Liver (tissue), 9 donors: Measurements from ENCODE around the gene ZFP62. TPM values are rescaled to one million over a fixed set of nuclear protein-coding genes. Genes with fewer than 3 reads are reported as not detected.

Source experiments
- DNase-seq: peaks from one replicate; pipeline ENCODE4 v3.0.0-alpha.2; 2017; ENCODE audit warnings: low spot score
- H3K27ac ChIP-seq, 2 donors: one replicate each; pipeline ENCODE4 v1.7.0; 2013; ENCODE audit warnings: inconsistent platforms in 2 of 2, low read length in 2 of 2, control low read depth in 1 of 2, low read depth in 1 of 2, mild to moderate bottlenecking in 1 of 2
- H3K27me3 ChIP-seq, 4 donors: one replicate each; pipeline versions ENCODE4 v1.6.1 to v1.7.0; 2013; ENCODE audit warnings: low read length in 3 of 4, inconsistent platforms in 1 of 4, mild to moderate bottlenecking in 1 of 4, moderate library complexity in 1 of 4; ENCODE audit not compliant: control insufficient read depth in 4 of 4, insufficient read depth in 4 of 4
- H3K36me3 ChIP-seq, 4 donors: one replicate each; pipeline versions ENCODE4 v1.6.1 to v1.7.0; 2013; ENCODE audit warnings: low read length in 3 of 4, mild to moderate bottlenecking in 3 of 4, low read depth in 1 of 4, moderate library complexity in 1 of 4; ENCODE audit not compliant: control insufficient read depth in 4 of 4, insufficient read depth in 3 of 4
- H3K4me1 ChIP-seq, 4 donors: one replicate each; pipeline versions ENCODE4 v1.6.1 to v1.7.0; 2013; ENCODE audit warnings: low read length in 3 of 4, mild to moderate bottlenecking in 3 of 4, moderate library complexity in 1 of 4; ENCODE audit not compliant: control insufficient read depth in 4 of 4, insufficient read depth in 4 of 4
- H3K4me3 ChIP-seq, 3 donors: one replicate each; pipeline versions ENCODE4 v1.6.1 to v1.7.0; 2013; ENCODE audit warnings: low read length in 3 of 3, control low read depth in 1 of 3, low read depth in 1 of 3, mild to moderate bottlenecking in 1 of 3
- H3K9ac ChIP-seq, 2 donors: one replicate each; pipeline ENCODE4 v1.7.0; 2013; ENCODE audit warnings: low read length in 2 of 2, mild to moderate bottlenecking in 2 of 2, moderate library complexity in 2 of 2, control low read depth in 1 of 2, low read depth in 1 of 2
- H3K9me3 ChIP-seq, 4 donors: one replicate each; pipeline versions ENCODE4 v1.6.1 to v1.7.0; 2013; ENCODE audit warnings: low read length in 3 of 4; ENCODE audit not compliant: control insufficient read depth in 4 of 4
- ATF3 ChIP-seq: IDR thresholded peaks from 2 replicates; pipeline ENCODE4 v1.6.1; 2016; ENCODE audit warnings: antibody characterized with exemption
- CTCF ChIP-seq: fragments of 150-350 bp; IDR thresholded peaks from 2 replicates; pipeline ENCODE4 v1.5.1; 2017; ENCODE audit warnings: improper control_type of control experiment, low read depth, low read length; ENCODE audit not compliant: missing input control
- EGR1 ChIP-seq, 2 donors: IDR thresholded peaks; 2 replicates each; pipeline ENCODE4 v1.6.1; 2016 to 2018; ENCODE audit warnings: antibody characterized with exemption in 2 of 2, low read depth in 2 of 2
- FOXA1 ChIP-seq: IDR thresholded peaks from 2 replicates; pipeline ENCODE4 v1.6.1; 2016; ENCODE audit warnings: antibody characterized with exemption
- FOXA2 ChIP-seq: IDR thresholded peaks from 2 replicates; pipeline ENCODE4 v1.6.1; 2016; ENCODE audit warnings: antibody characterized with exemption
- GABPA ChIP-seq, 2 donors: IDR thresholded peaks in 1 of 2; conservative IDR thresholded peaks in 1 of 2; 2 replicates each; pipeline ENCODE4 v1.6.1; 2016; ENCODE audit warnings: antibody characterized with exemption in 2 of 2, mild to moderate bottlenecking in 1 of 2, moderate library complexity in 1 of 2
- HNF4A ChIP-seq, 2 donors: conservative IDR thresholded peaks; 2 replicates each; pipeline ENCODE4 v1.6.1; 2016; ENCODE audit warnings: antibody characterized with exemption in 2 of 2, mild to moderate bottlenecking in 2 of 2
- HNF4G ChIP-seq: IDR thresholded peaks from 2 replicates; pipeline ENCODE4 v1.6.1; 2016; ENCODE audit warnings: antibody characterized with exemption
- JUND ChIP-seq, 2 donors: IDR thresholded peaks; 2 replicates each; pipeline ENCODE4 v1.6.1; 2016; ENCODE audit warnings: antibody characterized with exemption in 2 of 2
- MAX ChIP-seq: IDR thresholded peaks from 2 replicates; pipeline ENCODE4 v1.6.1; 2016; ENCODE audit warnings: antibody characterized with exemption
- NR2F2 ChIP-seq: IDR thresholded peaks from 2 replicates; pipeline ENCODE4 v1.6.1; 2016; ENCODE audit warnings: antibody characterized with exemption
- RAD21 ChIP-seq, 2 donors: IDR thresholded peaks; 2 replicates each; pipeline ENCODE4 v1.6.1; 2016; ENCODE audit warnings: antibody characterized with exemption in 2 of 2, mild to moderate bottlenecking in 2 of 2
- RXRA ChIP-seq, 2 donors: IDR thresholded peaks; 2 replicates each; pipeline ENCODE4 v1.6.1; 2017 to 2018; ENCODE audit warnings: antibody characterized with exemption in 2 of 2, mild to moderate bottlenecking in 1 of 2
- SP1 ChIP-seq: IDR thresholded peaks from 2 replicates; pipeline ENCODE4 v1.6.1; 2018; ENCODE audit warnings: antibody characterized with exemption, mild to moderate bottlenecking
- TAF1 ChIP-seq: conservative IDR thresholded peaks from 2 replicates; pipeline ENCODE4 v1.6.1; 2016; ENCODE audit warnings: antibody characterized with exemption, mild to moderate bottlenecking
- YY1 ChIP-seq: IDR thresholded peaks from 2 replicates; pipeline ENCODE4 v1.6.1; 2016; ENCODE audit warnings: antibody characterized with exemption, mild to moderate bottlenecking
- WGBS: extraction: QIAGEN DNeasy Blood & Tissue Kit; methylation state at CpG from one replicate; pipeline ENCODE4 v1.1.7; 2013; 5-methylcytosine and 5-hydroxymethylcytosine counted together
- polyA plus RNA-seq, 2 donors: library from polyadenylated mRNA; stranded (reverse) in 1 of 2; unstranded in 1 of 2; fragments of 200-250 nt in 1 of 2; fragments of >200 nt in 1 of 2; fragmentation: Nextera tagmentation in 1 of 2; extraction: Ambion mirVana in 1 of 2; gene quantifications; one replicate each; pipeline versions ENCODE4 v1.2.1 to v1.2.3, GENCODE V29; 2013 to 2015
- total RNA-seq, 2 donors: library from RNA; depleted of rRNA; stranded (reverse); fragments of >200 nt; gene quantifications; one replicate each; pipeline ENCODE4 v1.2.3, GENCODE V29; 2014
- TF ChIP-seq, protein P1 (sequence below): IDR thresholded peaks from 2 replicates; pipeline ENCODE4 v1.6.1; 2016; ENCODE audit warnings: antibody characterized with exemption
- TF ChIP-seq, protein P2 (sequence below): IDR thresholded peaks from 2 replicates; pipeline ENCODE4 v1.6.1; 2016; ENCODE audit warnings: antibody characterized with exemption, mild to moderate bottlenecking
- donor health status: healthy.
- donor health status: healthy.
- donor health status: healthy.
- donor health status: healthy.
- donor health status: healthy.

Gene ZFP62
- total and polyA plus RNA-seq, 4 donors = 3.4 to 8.8 (median 5.7) TPM

DNA sequence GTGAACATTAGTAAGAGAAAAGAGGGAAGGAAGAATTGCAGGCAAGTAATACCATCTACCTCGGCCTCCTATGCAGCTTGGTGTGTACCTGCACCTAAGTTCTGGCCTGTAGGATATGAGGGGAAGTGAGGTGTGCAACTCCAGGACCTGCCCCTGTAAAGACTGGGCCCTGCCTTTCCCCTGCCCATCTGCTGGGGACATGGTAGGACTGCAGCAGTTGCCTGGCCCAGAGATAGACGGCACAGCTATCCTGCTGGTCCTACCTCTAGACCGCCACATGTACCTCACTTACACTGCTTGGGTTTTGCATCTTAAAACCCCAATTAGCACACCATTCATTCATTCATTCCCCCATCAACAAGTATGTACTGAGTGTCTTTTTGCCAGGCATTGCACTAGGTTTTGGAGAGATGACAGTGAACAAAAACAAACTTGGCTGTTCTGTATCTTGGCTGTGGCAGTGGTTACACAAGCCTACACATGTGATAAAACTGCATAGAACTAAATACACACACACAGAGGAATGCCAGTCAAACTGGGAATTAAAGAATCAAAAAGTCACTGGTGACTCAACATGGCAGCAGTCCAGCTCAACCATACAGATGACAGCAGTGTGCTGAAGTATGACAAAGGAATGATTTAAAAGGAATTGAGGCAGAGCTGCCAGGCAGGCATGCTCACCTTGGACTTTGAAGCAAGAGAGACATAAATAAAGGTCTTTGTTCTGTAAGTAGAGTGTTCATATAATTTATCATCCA, 35.1 kb downstream of the ZFP62 start:
- no peak overlapping the region for H3K27ac ChIP-seq

More for the DNA sequence above, 35.1 kb downstream of the ZFP62 start:
- Histone ChIP-seq H3K4me3 (no peak overlapping the region), H3K9ac (no peak overlapping the region), H3K36me3 (no peaks in the 10 kb centered on the region), H3K27me3 (no peaks in the 10 kb centered on the region), H3K4me1 (peaks cover 1 to 16% (median 8%) of the 10 kb centered on the region in 4 donors), H3K9me3 (peaks cover 0 to 3% (median 0%) of the 10 kb centered on the region in 4 donors)
- WGBS = 95% methylated on average over 3 of the region's 3 CpGs
- peak in 1 of 2 donors; percentile 66 for TF ChIP-seq JUND (IDR thresholded peaks at IDR 0.05)
- no peak for TF ChIP-seq NR2F2
- peak; percentile 22 for TF ChIP-seq HNF4G
- TF ChIP-seq CTCF = no peak
- no peak for TF ChIP-seq FOXA1
- peak in 1 of 2 donors; percentile 53 for TF ChIP-seq RXRA (IDR thresholded peaks at IDR 0.05)
- TF ChIP-seq YY1 = peak; percentile 33
- peak in 1 of 2 donors; percentile 62 for TF ChIP-seq HNF4A (conservative IDR thresholded peaks at IDR 0.05)
- peak; percentile 42 for TF ChIP-seq FOXA2
- TF ChIP-seq, protein P1, sequence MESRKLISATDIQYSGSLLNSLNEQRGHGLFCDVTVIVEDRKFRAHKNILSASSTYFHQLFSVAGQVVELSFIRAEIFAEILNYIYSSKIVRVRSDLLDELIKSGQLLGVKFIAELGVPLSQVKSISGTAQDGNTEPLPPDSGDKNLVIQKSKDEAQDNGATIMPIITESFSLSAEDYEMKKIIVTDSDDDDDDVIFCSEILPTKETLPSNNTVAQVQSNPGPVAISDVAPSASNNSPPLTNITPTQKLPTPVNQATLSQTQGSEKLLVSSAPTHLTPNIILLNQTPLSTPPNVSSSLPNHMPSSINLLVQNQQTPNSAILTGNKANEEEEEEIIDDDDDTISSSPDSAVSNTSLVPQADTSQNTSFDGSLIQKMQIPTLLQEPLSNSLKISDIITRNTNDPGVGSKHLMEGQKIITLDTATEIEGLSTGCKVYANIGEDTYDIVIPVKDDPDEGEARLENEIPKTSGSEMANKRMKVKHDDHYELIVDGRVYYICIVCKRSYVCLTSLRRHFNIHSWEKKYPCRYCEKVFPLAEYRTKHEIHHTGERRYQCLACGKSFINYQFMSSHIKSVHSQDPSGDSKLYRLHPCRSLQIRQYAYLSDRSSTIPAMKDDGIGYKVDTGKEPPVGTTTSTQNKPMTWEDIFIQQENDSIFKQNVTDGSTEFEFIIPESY = no peak
- no peak for TF ChIP-seq GABPA (IDR thresholded peaks at IDR 0.05 in 1 of 2, conservative IDR thresholded peaks at IDR 0.05 in 1 of 2)
- no peak for TF ChIP-seq ATF3
- no peak for TF ChIP-seq EGR1 (IDR thresholded peaks at IDR 0.05; ENCODE audit: low read depth in 2 of 2)
- peak; percentile 10 for TF ChIP-seq SP1
- TF ChIP-seq, protein P2, sequence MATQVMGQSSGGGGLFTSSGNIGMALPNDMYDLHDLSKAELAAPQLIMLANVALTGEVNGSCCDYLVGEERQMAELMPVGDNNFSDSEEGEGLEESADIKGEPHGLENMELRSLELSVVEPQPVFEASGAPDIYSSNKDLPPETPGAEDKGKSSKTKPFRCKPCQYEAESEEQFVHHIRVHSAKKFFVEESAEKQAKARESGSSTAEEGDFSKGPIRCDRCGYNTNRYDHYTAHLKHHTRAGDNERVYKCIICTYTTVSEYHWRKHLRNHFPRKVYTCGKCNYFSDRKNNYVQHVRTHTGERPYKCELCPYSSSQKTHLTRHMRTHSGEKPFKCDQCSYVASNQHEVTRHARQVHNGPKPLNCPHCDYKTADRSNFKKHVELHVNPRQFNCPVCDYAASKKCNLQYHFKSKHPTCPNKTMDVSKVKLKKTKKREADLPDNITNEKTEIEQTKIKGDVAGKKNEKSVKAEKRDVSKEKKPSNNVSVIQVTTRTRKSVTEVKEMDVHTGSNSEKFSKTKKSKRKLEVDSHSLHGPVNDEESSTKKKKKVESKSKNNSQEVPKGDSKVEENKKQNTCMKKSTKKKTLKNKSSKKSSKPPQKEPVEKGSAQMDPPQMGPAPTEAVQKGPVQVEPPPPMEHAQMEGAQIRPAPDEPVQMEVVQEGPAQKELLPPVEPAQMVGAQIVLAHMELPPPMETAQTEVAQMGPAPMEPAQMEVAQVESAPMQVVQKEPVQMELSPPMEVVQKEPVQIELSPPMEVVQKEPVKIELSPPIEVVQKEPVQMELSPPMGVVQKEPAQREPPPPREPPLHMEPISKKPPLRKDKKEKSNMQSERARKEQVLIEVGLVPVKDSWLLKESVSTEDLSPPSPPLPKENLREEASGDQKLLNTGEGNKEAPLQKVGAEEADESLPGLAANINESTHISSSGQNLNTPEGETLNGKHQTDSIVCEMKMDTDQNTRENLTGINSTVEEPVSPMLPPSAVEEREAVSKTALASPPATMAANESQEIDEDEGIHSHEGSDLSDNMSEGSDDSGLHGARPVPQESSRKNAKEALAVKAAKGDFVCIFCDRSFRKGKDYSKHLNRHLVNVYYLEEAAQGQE = no peak
- TF ChIP-seq MAX = peak; percentile 16
- TF ChIP-seq RAD21 (IDR thresholded peaks at IDR 0.05) = no peak
- TF ChIP-seq TAF1 = no peak
- DNase-seq = no peak
